ENCODE measurements around the gene NAAA. TPM values are rescaled to one million over a fixed set of nuclear protein-coding genes. Genes with fewer than 3 reads are reported as not detected.
"Not testable (repeated sequence)": the region's sequence is repeated elsewhere in the genome, so short reads cannot be mapped to it uniquely, and the experiment has no call there.

NAAA gene
- total and polyA plus RNA-seq, 12 donors, result 6.4 to 27.4 (median 13.2) TPM

DNA sequence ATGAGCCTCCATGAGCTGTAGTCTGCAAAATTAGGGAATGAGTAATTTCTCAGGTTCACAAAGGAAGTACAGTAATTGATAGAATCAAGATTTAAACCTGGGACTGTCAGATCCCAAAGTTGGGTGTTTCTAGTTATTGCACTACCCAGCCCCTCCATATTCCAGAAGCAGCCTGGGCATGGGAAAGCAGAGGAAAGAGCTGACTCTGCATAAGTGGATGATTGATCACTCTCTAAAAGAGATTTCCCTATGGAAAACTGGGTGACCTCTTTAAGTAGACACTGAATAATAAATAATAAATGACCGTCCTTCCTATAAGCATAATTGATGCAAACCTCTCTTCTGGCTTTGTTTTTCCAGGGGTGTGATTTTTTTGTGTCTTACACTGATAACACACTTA lies 5.2 kb downstream of the NAAA start:
- ATAC-seq (no peak), DNase-seq (no peak)
- Histone ChIP-seq H3K4me3 (no peak overlapping the region), H3K27ac (no peak overlapping the region), H3K27me3 (no peaks in the 10 kb centered on the region), H3K9me3 (no peaks in the 10 kb centered on the region), H3K4me1 (peaks cover 0 to 11% (median 6%) of the 10 kb centered on the region in 9 donors), H3K36me3 (peaks cover 0 to 71% (median 0%) of the 10 kb centered on the region in 9 donors)
- TF ChIP-seq, protein P1, sequence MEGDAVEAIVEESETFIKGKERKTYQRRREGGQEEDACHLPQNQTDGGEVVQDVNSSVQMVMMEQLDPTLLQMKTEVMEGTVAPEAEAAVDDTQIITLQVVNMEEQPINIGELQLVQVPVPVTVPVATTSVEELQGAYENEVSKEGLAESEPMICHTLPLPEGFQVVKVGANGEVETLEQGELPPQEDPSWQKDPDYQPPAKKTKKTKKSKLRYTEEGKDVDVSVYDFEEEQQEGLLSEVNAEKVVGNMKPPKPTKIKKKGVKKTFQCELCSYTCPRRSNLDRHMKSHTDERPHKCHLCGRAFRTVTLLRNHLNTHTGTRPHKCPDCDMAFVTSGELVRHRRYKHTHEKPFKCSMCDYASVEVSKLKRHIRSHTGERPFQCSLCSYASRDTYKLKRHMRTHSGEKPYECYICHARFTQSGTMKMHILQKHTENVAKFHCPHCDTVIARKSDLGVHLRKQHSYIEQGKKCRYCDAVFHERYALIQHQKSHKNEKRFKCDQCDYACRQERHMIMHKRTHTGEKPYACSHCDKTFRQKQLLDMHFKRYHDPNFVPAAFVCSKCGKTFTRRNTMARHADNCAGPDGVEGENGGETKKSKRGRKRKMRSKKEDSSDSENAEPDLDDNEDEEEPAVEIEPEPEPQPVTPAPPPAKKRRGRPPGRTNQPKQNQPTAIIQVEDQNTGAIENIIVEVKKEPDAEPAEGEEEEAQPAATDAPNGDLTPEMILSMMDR (IDR thresholded peaks at IDR 0.05), result no peak
- WGBS, 2 donors, result 93 to 97% methylated on average over 1 of the region's 1 CpG
- intact Hi-C loops (cut with DNase I), result no loop called here

DNA sequence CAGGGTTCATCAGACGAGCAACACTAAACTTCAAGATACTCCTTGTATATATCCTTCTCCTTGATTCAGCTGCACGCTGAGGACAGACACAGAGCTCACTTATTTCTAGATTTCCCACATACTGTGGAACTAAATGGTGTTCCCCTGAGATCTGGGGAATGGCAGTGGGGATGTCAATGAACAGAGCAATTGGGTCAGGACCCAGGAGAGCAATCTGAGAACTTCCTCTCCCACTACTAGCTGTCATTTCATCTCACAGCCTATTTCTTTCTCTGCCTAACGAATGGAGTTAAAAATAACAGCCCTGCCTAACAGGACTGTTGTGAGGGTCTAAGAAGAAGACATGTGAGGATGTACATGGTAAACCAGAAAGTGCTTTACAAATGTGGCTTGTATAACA lies 10.7 kb downstream of the NAAA start:
- Histone ChIP-seq H3K27ac (no peak overlapping the region), H3K9me3 (no peaks in the 10 kb centered on the region), H3K27me3 (no peaks in the 10 kb centered on the region), H3K4me1 (no peaks in the 10 kb centered on the region), H3K4me3 (no peak overlapping the region), H3K36me3 (peaks cover 0 to 87% (median 0%) of the 10 kb centered on the region in 9 donors)
- TF ChIP-seq, protein P1 (IDR thresholded peaks at IDR 0.05), result no peak
- 78 to 82% methylated on average over 3 of the region's 3 CpGs for WGBS, 2 donors
- intact Hi-C loops (cut with DNase I), result no loop called here
- no peak for ATAC-seq
- DNase-seq, result no peak

DNA sequence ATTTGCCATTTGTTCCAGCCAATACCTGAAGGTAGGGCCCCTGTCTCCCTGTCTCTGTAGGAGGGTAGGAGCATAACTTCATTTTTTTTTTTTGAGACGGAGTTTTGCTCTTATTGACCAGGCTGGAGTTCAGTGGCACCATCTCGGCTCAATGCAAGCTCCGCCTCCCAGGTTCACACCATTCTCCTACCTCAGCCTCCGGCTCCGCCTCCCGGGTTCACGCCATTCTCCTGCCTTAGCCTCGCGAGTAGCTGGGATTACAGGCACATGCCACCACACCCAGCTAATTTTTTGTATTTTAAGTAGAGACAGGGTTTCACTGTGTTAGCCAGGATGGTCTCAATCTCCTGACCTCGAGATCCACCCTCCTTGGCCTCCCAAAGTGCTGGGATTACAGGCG lies 15.9 kb downstream of the NAAA start:
- WGBS, 2 donors, result 92 to 95% methylated on average over 11 of the region's 11 CpGs
- DNase-seq, H3K4me3 ChIP-seq, H3K9me3 ChIP-seq, H3K27me3 ChIP-seq, ATAC-seq, H3K4me1 ChIP-seq, H3K27ac ChIP-seq: not testable (repeated sequence)
- peaks cover 0 to 90% (median 11%) of the 10 kb centered on the region in 9 donors for H3K36me3 ChIP-seq
- intact Hi-C loops (cut with DNase I), result loop anchor here in 1 of 10 donors (5.0 kb wide), 1 partner anchor 867 kb away; no protein-coding TSS in a partner anchor

DNA sequence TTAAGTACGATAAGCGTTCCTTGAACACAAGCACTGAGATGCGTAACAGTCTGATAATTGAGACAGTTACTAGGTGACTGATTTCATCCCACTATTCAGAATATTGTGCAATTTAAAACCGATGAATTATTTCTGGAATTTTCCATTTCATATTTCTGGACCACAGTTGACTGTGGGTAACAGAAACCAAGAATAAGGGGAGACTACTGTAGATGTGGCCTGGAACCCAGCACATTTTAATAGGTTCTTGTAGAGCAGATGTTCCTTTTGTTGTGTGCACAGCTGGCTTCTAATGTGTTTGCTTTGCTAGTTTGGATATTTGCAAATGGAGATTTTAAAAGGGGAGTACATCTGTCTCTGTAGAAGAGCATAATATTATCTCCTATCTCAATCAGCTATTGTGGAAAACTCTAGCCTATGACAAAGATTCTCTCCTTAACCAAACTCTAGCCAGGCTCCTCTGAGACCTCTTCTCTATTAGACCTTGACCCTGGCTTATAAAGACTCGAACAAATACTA lies 16.4 kb downstream of the NAAA start:
- H3K36me3 ChIP-seq, result peaks cover 0 to 90% (median 11%) of the 10 kb centered on the region in 9 donors
- TF ChIP-seq, protein P1 (IDR thresholded peaks at IDR 0.05), result no peak
- intact Hi-C loops (cut with DNase I), result no loop called here
- ATAC-seq (no peak), DNase-seq (no peak)
- H3K9me3 ChIP-seq, result no peaks in the 10 kb centered on the region
- no peak overlapping the region for H3K27ac ChIP-seq
- WGBS, 2 donors, result 95 to 96% methylated on average over 5 of the region's 5 CpGs
- no peak overlapping the region for H3K4me3 ChIP-seq
- peaks cover 0 to 8% (median 0%) of the 10 kb centered on the region in 9 donors for H3K4me1 ChIP-seq
- H3K27me3 ChIP-seq, result no peaks in the 10 kb centered on the region

DNA sequence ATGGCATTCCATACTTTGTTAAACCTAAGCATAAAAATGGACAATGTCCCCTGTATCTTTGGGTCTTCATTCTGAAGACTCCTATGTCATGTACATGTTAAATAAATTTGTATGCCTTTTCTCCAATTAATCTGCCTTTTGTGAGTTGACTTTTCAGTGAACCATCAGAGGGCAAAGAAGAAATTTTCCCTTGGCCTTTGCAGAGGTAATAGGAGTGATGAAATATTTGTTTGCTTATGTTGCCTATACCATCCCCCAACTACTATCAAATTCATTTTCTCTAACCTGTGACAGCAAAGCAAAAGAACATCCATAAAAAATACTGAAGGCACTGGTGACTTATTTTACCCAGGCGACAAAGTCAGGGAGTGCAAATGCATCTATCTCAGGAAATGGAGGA lies 18.2 kb downstream of the NAAA start:
- peaks cover 0 to 8% (median 0%) of the 10 kb centered on the region in 9 donors for H3K4me1 ChIP-seq
- DNase-seq (no peak), ATAC-seq (no peak)
- peaks cover 0 to 91% (median 11%) of the 10 kb centered on the region in 9 donors for H3K36me3 ChIP-seq
- TF ChIP-seq, protein P1 (IDR thresholded peaks at IDR 0.05), result no peak
- no peak overlapping the region for H3K4me3 ChIP-seq
- H3K9me3 ChIP-seq, result no peaks in the 10 kb centered on the region
- H3K27me3 ChIP-seq, result no peaks in the 10 kb centered on the region
- intact Hi-C loops (cut with DNase I), result no loop called here
- WGBS, 2 donors, result 84% methylated on average over 1 of the region's 1 CpG
- no peak overlapping the region for H3K27ac ChIP-seq
